NCI-H1092 treated with DMSO at 0.1 percent for 48 hours (cell line): ENCODE measurements around the gene CEP170B.
"Not testable (repeated sequence)": the region's sequence is repeated elsewhere in the genome, so short reads cannot be mapped to it uniquely, and the experiment has no call there.

Source experiments
- DNase-seq: peaks from one replicate; lab custom pipeline; 2025; lab: John Stamatoyannopoulos, UW

Gene CEP170B

GRCh38 chr14:104865081-104865630 is at the start of gene CEP170B:
CEP170B (plus strand) TSS chr14:104865268; CDS start chr14:104868451, 3,183 bp downstream.
- no peak for DNase-seq

GRCh38 chr14:104816616-104816884 is 48.5 kb upstream of the CEP170B start:
- DNase-seq = no peak

DNA sequence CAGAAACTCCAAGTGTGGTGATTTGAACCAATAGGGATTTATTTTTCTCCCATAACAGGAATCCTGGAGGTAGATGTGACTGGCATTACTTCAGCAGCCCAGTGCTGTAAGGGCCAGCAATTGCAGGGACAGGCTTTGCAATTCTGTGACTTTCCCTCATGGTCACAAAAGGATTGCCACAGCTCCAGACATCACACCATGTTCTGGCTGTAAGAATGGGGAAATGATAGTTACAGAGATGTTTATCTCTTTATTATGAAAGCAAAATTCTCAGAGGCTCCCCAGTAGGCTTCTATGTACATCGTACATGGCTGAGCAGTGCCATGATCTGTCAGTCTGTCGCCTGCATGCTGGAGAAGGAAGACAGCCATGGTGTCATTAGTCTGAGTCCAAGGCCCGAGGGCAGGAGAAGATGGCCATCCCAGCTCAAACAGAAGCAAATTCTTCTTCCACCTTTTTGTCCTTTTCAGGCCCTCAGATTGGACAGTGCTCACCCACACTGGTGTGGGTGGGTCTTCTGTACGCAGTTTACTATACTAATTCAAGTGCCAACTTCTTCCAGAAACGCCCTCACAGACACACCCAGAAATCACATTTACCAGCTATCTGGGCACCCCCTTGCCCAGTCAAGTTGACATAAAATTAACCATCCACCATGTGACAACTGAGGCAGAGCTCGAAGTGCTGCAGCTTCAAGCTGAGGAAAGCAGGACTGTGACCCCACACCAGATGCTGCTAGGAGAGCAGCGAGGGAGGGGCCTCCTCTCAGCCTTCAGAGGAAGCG is 46.9 kb upstream of the CEP170B start:
- no peak for DNase-seq

GRCh38 chr14:104818714-104819161 is 46.3 kb upstream of the CEP170B start:
- DNase-seq = no peak

DNA sequence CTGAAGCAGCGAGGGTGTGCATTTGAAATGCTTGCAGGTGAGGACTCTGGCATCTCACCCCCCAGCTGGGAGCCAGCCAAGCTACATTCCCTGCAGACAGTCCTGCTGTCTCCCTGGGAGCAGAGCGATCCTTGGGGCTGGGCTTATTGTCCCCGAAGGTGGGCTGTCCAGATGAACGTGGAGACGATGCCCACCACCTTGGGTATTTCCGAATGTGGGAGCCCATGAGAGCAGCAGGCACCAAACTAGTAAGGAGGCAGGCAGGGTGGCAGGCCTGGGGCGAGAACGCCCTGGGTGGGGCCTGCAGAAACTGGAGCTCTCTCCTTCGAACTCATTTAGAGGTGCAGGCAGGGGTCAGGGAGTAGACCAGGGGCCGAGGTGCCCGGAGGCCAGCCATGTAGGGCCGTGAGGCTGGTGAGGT is 45.7 kb upstream of the CEP170B start:
- DNase-seq = no peak

DNA sequence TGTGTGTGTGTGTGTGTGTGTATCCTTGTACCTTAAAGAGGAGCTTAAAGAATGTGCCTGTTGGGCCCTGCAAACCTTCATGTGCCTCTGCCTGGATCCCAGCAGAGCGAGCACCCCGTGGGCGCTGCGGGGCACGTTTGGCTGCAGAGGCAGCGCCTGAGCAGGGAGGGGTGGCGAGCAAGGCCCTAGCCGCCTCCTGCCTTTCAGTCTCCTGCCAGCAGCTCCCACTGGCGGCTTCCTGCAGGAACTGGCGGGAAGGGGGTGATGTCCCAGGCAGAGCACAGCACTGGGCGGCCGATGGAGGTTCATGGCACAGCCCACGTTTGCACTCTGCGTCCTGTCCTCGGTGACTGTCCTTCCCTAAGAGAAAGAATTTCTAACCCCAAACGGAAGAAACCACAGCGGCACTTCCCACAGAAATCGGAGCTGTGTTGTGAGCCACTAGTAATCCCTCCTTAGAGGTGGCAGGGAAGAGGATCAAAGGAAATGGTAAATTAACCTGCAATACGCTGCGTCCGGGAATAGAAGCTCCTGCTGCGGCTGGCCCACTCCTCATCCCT is 44.3 kb upstream of the CEP170B start:
- DNase-seq = no peak

GRCh38 chr14:104821229-104821945 is 43.7 kb upstream of the CEP170B start:
- DNase-seq = no peak

- DNase-seq = no peak
Measured at GRCh38 chr14:104821971-104822608, 43.0 kb upstream of the CEP170B start.

GRCh38 chr14:104822821-104823615 is 42.0 kb upstream of the CEP170B start:
- no peak for DNase-seq

DNA sequence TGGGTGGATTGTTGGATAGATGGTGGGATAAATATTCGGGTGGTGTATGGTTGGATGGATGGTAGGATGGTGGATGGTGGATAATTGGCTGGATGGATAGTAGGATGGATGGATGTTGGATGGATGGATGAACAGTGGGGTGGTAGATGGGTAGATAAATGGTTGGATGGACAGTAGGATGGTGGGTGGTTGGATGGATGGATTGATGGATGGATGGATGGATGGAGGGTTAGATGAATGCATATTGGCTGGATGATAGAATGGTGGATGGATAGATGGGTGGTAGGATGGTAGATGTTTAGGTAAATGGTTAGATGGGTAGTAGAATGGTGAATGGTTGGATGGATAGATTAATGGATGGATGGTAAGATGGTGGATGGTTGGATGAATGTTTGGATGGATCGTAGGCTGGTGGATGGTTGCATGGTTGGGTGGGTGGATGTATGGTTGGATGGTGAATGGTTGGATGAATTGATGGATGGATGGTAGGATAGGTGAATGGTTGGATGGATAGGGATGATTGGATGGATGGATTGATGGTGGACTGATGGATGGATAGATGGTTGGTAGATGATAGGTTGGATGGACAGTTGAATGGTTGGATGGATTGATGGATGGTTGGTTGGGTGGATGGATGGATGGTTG is 40.6 kb upstream of the CEP170B start:
- no peak for DNase-seq

DNA sequence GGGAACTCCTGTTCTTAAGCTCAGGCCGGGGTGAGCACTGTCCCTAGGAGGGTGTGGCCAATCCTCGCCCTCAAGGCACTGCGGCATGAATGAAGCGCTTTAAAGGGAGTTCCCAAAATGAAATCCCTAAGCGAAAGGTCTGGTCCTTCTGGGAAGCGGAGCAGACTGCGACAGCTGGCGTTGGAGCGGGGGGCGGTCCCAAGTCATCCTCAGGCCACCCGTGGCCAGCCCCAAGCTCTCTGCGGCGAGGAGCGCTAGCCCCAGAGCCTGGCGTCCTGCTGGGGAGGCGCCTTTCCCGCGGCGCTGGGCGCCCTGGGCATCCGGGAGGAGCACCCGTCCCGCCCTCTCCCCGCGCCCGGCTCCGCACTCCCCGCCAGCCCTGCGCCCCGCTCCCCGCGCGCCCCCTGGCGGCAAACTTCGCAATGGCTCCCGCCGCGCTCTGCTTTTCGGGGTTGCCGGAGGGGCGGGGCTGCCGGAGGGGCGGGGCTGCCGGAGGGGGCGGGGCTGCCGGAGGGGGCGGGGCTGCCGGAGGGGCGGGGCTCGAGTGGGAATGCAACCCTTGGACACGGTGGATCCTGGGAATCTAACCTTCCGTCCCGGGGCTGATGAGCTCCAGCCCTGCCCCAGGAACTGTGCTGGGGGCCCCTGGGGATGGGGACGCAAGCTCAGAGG is 38.7 kb upstream of the CEP170B start:
- DNase-seq = peak; percentile 72

- DNase-seq = no peak
Measured at GRCh38 chr14:104826861-104827176, 38.2 kb upstream of the CEP170B start.

DNA sequence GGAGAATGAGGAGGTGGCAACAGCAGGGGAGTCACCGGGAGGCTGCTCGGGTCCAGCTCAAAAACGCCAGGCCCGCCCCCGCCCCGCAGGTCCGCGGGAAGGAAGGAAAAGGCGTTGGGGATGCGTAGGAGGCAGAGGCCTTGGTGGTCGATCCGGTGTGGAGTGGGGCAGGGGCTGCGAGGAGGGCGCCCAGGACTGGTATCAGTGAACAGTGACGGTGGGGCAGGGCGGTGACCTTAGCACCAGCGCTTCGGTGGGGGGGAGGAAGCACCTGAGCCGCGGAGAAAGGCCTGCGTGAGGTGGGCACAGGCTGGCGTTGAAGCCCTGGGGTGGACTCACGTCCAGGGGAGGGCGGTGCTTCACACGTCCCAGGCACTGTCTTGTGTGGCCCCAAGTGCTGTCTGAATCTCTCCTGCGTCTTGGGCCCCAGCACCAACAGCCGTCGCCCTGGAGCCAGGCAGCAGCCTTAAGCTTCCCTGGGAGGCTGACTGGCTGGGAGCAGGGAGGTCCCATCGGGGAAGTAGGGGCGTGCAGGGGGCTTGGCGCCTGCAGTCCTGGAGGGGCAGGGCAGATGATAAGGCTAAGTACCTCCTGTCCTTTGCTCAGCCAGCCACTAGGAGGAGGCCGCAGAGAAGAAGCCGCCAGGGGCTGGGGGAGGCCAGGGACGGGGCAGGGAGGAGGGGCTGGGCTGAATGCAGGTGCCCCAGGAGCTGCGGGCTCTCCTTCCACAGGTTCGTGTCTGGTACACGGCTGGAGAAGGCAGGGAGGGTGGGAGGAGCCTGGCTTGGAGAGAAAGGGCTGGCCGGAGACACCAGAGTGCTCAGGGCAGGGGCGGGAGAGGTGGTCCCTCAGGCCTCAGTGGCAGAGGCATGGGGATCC is 37.7 kb upstream of the CEP170B start:
- DNase-seq = peak; percentile 55

DNA sequence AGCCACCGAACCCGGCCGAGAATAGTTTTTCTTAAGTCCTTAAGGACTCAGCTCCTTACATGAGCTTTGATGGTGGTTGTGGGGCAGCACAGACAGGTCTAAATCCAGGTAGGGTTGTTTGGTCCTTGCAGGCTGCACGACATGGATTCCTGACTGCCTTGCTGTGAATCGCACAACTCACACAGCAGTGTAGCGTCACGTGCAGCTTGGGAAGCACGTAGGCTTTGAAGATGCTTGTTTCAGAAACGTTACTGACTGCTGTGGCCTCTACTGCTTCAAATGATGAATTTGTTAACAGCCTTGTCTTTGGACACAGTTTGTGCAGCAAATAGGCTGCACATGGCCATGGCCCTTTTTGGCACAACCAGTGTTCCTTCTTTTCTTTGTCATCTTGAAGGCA is 34.3 kb upstream of the CEP170B start:
- DNase-seq = no peak

- not testable (repeated sequence) for DNase-seq
Measured at GRCh38 chr14:104836171-104836935, 28.7 kb upstream of the CEP170B start.

DNA sequence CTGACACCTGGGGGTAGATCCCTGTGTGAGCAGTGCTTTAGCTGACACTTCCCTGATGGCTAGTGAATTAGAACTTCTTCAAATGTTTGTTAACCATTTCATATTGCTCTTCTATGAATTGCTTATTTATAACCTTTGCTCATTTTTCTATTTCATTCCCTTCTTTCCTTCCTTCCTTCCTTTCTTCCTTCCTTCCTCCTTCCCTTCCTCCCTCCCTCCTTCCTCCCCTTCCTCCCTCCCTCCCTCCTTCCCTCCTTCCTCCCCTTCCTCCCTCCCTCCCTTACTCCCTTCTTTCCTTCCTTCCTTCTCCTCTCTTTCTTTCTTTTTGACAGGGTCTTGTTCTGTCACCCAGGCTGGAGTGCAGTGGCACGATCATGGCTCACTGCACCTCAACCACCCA is 23.3 kb upstream of the CEP170B start:
- no peak for DNase-seq

DNA sequence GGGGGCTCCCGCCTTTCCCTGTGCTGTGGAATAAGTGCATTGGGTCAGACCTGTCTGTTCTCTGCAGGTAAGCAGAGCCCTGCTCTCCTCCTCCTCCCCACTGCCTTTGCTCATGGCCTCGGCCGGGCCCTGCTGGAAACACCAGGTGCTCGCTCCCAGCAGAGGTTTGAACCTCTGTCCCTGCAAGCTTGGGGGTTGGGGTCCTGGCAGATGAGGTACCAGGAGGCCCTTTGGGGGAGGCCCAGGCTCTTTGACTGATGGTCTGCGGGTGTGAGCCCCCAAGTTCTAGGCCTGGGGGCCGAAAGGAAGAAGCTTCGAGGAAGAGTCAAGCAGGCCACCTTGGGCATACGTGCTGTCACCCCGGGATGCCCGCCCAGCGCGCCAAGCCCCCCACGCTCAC is 22.1 kb upstream of the CEP170B start:
- no peak for DNase-seq

- no peak for DNase-seq
Measured at GRCh38 chr14:104843442-104844305, 21.4 kb upstream of the CEP170B start.
